ENCODE data around the gene SP100.

Gene SP100

GRCh38 chr2:230552181-230552580, 136.2 kb downstream of the SP100 start:
- DNase-seq (ENCODE audit: low read depth), result no peak

- no peak for DNase-seq (ENCODE audit: low read depth)
Measured at GRCh38 chr2:230557065-230557464, 141.1 kb downstream of the SP100 start.

- DNase-seq (ENCODE audit: low read depth), result no peak
Measured at GRCh38 chr2:230564805-230565779, 149.1 kb downstream of the SP100 start.

GRCh38 chr2:230569298-230569697, 153.3 kb downstream of the SP100 start:
- no peak for DNase-seq (ENCODE audit: low read depth)

GRCh38 chr2:230570987-230571386, 155.0 kb downstream of the SP100 start:
- DNase-seq (ENCODE audit: low read depth), result no peak

GRCh38 chr2:230575642-230576324, 159.8 kb downstream of the SP100 start:
- no peak for DNase-seq (ENCODE audit: low read depth)

- no peak for DNase-seq (ENCODE audit: low read depth)
Measured at GRCh38 chr2:230577114-230577513, 161.1 kb downstream of the SP100 start.

- DNase-seq (ENCODE audit: low read depth), result no peak
Measured at GRCh38 chr2:230578106-230578505, 162.1 kb downstream of the SP100 start.

- DNase-seq (ENCODE audit: low read depth), result peak; percentile 3
Measured at GRCh38 chr2:230582851-230583283, 166.9 kb downstream of the SP100 start.

- no peak for DNase-seq (ENCODE audit: low read depth)
Measured at GRCh38 chr2:230583581-230583980, 167.6 kb downstream of the SP100 start.

- DNase-seq (ENCODE audit: low read depth), result no peak
Measured at GRCh38 chr2:230586328-230586982, 170.5 kb downstream of the SP100 start.

- no peak for DNase-seq (ENCODE audit: low read depth)
Measured at GRCh38 chr2:230589025-230589424, 173.0 kb downstream of the SP100 start.

GRCh38 chr2:230589497-230590015, 173.6 kb downstream of the SP100 start:
- no peak for DNase-seq (ENCODE audit: low read depth)

GRCh38 chr2:230590333-230590732, 174.3 kb downstream of the SP100 start:
- DNase-seq (ENCODE audit: low read depth), result no peak

GRCh38 chr2:230591850-230592249, 175.8 kb downstream of the SP100 start:
- no peak for DNase-seq (ENCODE audit: low read depth)

GRCh38 chr2:230592775-230593174, 176.8 kb downstream of the SP100 start:
- no peak for DNase-seq (ENCODE audit: low read depth)
